GM18507 (cell line): ENCODE measurements around the gene DAP.

Experiments used
- DNase-seq: peaks from one replicate; pipeline ENCODE4 v3.0.0; 2011; ENCODE audit warnings: low read depth; ENCODE audit not compliant: insufficient read length; ENCODE audit errors: extremely low spot score
- FAIRE-seq: peaks from 2 replicates; lab custom pipeline; 2011; peaks lifted over from hg19 to GRCh38; lab: Jason Lieb, UNC

Gene DAP

DNA sequence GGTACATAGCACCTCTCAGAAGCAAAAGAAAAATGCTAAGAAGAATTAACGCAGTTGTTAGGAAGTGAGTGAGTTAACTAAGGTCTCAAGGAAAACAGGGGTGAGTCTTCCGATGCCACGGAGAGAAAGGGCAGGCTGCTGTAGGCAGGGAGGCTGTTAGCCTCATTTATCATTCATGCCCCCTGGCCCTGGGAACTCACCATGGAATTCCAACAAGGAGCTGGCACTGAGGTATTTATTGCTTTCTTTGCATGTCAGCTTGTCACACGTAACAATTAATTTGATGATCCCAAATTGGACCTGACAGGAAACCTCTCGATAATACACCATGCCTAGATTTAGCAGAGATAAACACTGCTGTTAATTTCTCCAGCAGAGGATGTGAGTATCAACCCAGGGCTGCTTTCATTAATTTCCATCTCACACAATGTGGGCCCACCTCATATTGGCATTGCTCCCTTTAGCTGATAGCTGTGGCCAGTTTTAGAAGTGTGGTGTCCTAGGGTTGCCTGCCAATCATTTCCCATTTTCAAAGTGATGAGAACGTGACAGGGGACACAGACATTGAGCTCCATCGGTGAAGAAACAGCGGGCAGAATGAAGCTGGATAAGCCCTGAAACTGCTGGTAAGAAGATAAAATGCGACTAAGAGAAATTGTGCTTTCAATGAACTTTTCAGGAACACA, 45.3 kb downstream of the DAP start:
- FAIRE-seq (no peak), DNase-seq (no peak)

- no peak for FAIRE-seq
- DNase-seq = no peak
Measured at GRCh38 chr5:10712574-10713366, 48.3 kb downstream of the DAP start.

GRCh38 chr5:10711562-10711961, 49.5 kb downstream of the DAP start:
- DNase-seq (no peak), FAIRE-seq (no peak)

GRCh38 chr5:10710513-10711128, 50.4 kb downstream of the DAP start:
- DNase-seq (no peak), FAIRE-seq (no peak)

- no peak for FAIRE-seq
- DNase-seq = no peak
Measured at GRCh38 chr5:10709933-10710332, 51.1 kb downstream of the DAP start.

DNA sequence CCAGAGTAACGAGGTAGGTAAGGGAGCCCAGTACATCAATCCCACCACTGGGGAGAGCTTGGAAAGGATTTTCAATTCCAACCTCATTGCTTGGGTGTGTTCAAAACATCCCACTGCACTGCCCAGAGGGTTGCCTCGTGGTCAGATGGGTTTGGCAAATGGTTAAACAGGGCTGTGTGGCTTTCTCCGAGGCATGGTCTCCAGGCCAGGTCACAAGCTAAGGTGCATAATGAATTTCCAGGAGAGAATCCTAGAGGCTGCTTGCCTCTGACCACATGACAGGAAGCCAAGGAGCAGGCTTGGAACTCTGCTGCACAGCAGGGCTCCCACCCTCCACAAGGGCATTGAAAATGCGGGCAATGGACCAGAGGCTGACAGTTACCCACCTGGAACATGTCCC, 51.6 kb downstream of the DAP start:
- FAIRE-seq (no peak), DNase-seq (no peak)

DNA sequence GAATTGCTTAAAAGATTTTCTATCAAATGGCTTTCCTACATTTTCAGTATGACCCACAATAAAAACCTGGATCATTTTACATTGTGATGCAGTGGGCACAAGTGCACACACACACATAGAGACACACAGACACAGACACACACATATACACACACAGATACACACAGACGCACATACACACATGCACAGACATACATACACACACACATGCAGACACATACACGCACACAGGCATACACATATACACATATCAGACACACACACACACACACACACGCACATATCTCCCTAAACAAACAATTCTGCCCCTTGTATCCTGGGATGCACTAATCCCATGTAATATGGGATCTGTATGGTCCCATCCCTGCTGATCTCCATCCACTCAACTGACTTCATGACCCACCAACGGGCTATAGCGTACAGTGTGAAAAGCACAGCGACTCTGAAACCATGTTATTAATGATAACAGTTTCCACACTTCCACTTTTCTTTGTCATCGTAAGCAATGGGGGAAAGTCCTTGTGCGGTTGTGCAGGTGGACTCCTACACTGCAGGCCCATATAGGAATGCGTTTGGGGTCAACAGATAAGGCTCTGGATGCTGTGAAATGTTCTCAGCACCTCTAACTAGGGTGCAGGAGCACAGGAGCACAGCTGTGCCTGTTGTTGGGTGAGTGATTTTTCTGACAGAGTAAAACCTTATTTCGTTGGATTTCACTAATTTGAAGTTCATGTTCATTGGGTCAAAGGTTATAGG, 52.7 kb downstream of the DAP start:
- FAIRE-seq (no peak), DNase-seq (no peak)

DNA sequence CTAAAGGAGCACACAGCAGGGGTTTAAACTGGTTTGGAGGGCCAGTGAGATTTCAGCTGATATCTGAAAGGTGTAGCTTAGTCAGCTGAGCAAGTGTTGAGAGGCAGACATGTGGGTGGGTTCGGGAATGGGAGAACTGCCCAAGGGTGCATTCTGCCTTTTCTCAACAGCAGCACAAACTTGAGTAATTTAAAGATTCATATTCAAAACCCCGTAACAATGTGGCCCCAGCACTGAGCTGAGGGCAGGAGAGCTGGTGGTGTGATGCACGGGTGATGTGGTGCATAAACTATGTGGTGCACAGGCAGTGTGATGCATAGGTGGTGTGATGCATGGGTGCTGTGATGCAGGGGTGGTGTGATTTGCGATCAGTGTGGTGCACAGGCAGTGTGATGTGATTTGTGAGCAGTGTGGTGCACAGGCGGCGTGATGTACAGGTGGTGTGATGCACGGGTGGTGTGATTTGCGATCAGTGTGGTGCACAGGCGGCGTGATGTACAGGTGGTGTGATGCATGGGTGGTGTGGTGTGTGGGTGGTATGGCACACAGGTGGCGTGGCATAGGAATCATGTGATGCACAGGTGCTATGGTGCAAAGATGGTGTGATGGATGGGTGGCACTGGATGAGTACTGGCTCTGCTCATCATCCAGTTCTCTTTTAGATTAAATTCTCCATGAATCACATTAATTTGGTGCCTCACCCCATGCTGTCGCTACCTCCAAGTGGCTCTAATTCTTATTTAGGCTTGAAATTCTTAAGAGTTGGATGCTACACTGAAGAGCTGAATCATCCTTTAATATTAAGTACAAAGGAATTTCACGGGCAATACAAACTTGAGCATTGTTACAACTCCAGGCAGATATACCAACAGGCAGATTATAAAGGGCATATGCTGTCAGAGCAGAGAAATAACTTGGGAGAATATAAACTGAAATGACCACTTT, 53.6 kb downstream of the DAP start:
- DNase-seq (no peak), FAIRE-seq (no peak)

DNA sequence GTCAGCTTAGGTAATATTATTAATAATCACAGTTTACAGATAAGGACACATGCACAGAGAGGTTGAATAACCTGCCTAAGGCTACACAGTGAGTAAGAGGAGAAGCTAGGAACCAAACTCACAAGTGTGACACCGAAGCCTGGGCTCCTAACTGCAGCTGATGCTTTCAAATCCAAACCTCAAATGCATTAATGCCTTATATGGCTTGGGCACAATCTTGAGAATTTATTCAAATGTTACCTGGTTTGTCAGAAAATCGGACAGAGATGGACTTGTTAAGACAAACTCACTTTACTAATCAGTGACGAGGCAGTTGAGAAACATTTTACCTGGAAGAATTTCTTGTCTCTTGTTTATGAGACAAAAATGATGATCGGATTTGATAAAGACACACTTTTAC, 54.7 kb downstream of the DAP start:
- no peak for DNase-seq
- FAIRE-seq = no peak

DNA sequence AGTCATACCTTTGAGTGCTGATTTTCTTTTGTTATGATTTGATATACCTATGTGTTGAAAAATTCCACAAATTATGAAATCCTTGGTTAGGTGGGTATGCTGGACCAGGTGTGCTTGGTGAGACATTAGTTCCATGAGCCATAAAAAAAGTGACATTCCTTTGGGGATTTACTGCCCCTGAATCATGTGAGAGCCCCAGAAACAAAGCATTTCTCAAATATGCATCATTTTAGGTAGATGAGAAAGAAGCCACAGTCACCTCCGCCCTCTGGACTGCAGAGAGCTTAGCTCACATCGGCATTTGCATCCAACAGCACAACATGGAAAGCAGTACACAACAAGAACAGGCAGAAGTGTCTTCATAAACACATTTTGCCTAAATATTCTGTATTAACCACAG, 55.3 kb downstream of the DAP start:
- DNase-seq = no peak
- no peak for FAIRE-seq

- DNase-seq (no peak), FAIRE-seq (no peak)
Measured at GRCh38 chr5:10704949-10705621, 55.9 kb downstream of the DAP start.

GRCh38 chr5:10703676-10704075, 57.4 kb downstream of the DAP start:
- FAIRE-seq = no peak
- no peak for DNase-seq

- no peak for DNase-seq
Measured at GRCh38 chr5:10702911-10703491, 58.0 kb downstream of the DAP start.

GRCh38 chr5:10702040-10702629, 58.9 kb downstream of the DAP start:
- DNase-seq = no peak
- no peak for FAIRE-seq

More at GRCh38 chr5:10702911-10703491, 58.0 kb downstream of the DAP start:
- no peak for FAIRE-seq

DNA sequence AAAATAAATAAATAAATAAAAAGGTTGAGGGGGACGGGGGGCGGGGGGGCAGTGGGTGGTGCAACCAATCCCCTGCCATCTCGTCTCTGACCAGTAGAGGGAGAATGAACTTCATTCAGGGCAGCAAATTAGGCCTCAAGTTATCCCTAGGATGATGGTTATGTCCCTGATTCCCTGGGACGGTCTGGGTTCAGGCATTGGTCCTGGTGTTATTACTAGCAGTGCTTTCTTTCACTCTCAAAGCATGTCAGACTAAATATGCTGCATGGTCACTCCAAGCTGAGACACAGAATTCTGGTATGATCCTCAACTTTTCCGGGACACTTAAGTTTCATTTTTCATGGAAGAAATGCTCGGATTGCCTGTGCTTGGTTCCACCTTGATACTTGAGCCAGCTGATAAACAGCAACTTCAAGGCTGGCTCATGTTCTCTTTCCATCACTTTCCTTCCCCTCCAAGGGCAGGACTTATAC, 59.4 kb downstream of the DAP start:
- FAIRE-seq (no peak), DNase-seq (no peak)

- DNase-seq (no peak), FAIRE-seq (no peak)
Measured at GRCh38 chr5:10700516-10700915, 60.5 kb downstream of the DAP start.

DNA sequence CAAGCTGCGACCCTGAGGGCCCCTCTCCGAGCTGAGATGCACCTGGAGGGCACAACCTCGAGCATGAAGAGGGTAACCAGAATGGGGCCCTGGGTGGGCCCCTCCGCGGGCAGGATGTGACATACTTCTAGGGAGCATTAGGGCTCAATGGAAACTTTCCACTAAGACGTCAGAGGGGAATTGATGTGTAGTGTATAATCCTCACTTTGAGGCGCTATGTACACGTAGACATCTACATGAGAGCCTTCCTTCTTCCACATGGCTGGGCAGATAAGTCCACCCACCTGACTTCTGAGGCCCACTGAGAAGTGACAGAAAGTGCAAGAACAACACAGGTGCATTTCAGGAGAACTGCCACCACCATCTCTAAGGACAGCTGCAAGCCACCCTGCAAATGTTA, 61.0 kb downstream of the DAP start:
- peak; percentile 49 for FAIRE-seq
- DNase-seq = no peak
